Neural cell (in vitro differentiated cells): ENCODE results near the gene NXPH3. TPM values are rescaled to one million over a fixed set of nuclear protein-coding genes. Genes with fewer than 3 reads are reported as not detected.

Experiments used
- H2AFZ ChIP-seq: fragments of 200-600, 300-800 bp; sonication (generic), shearing (Covaris generic); 2 replicates; pipeline ENCODE4 v1.6.0; 2014; ENCODE audit warnings: low read depth, mild to moderate bottlenecking, antibody characterized with exemption, low read length, moderate library complexity
- H3F3A ChIP-seq: fragments of 200-600 bp; shearing (Covaris generic); 2 replicates; pipeline ENCODE4 v1.6.1; 2016; ENCODE audit warnings: mild to moderate bottlenecking, moderate library complexity, mixed read lengths, antibody characterized with exemption, low read length; ENCODE audit not compliant: insufficient read depth, poor library complexity, severe bottlenecking
- H3K27ac ChIP-seq: fragments of 200-600, 300-800 bp; sonication (generic), shearing (Covaris generic); 2 replicates; pipeline ENCODE4 v1.5.1; 2014; ENCODE audit warnings: mild to moderate bottlenecking, low read length, moderate library complexity
- H3K27me3 ChIP-seq: fragments of 300-800, 200-600 bp; sonication (generic), shearing (Covaris generic); 2 replicates; pipeline ENCODE4 v1.6.0; 2014; ENCODE audit warnings: mild to moderate bottlenecking, low read depth, low read length, moderate library complexity; ENCODE audit not compliant: insufficient read depth
- H3K36me3 ChIP-seq: fragments of 300-800, 200-600 bp; sonication (generic), shearing (Covaris generic); 2 replicates; pipeline ENCODE4 v1.5.1; 2014; ENCODE audit warnings: mild to moderate bottlenecking, antibody characterized with exemption, low read length, moderate library complexity; ENCODE audit not compliant: insufficient read depth
- H3K4me2 ChIP-seq: fragments of 300-800, 200-600 bp; sonication (generic), shearing (Covaris generic); 2 replicates; pipeline ENCODE4 v1.6.0; 2014; ENCODE audit warnings: mild to moderate bottlenecking, low read length
- H3K4me3 ChIP-seq: fragments of 300-800, 200-600 bp; sonication (generic), shearing (Covaris generic); 2 replicates; pipeline ENCODE4 v1.5.1; 2014; ENCODE audit warnings: mild to moderate bottlenecking, low read length, moderate library complexity
- H3K79me2 ChIP-seq: fragments of 200-600 bp; shearing (Covaris generic); replicated peaks from 2 replicates; pipeline ENCODE4 v1.6.0; 2014; ENCODE audit warnings: mild to moderate bottlenecking, low read length, moderate library complexity; ENCODE audit not compliant: insufficient read depth
- H3K9ac ChIP-seq: fragments of 300-800, 200-600 bp; sonication (generic), shearing (Covaris generic); 2 replicates; pipeline ENCODE4 v1.6.1; 2016; ENCODE audit warnings: mild to moderate bottlenecking, low read length, mixed read lengths
- H3K9me2 ChIP-seq: fragments of 200-600 bp; shearing (Covaris generic); 2 replicates; pipeline ENCODE4 v1.6.1; 2016; ENCODE audit warnings: mild to moderate bottlenecking, low read length, mixed read lengths; ENCODE audit not compliant: insufficient read depth
- H3K9me3 ChIP-seq: fragments of 200-600, 300-800 bp; sonication (generic), shearing (Covaris generic); 2 replicates; pipeline ENCODE4 v1.6.1; 2016; ENCODE audit warnings: mild to moderate bottlenecking, mixed run types, low read length, moderate library complexity, mixed read lengths
- H4K20me1 ChIP-seq: fragments of 200-600 bp; shearing (Covaris generic); 2 replicates; pipeline ENCODE4 v1.6.1; 2016; ENCODE audit warnings: mild to moderate bottlenecking, mixed run types; ENCODE audit not compliant: insufficient read depth
- EP300 ChIP-seq: fragments of 450-650 bp; conservative IDR thresholded peaks from 2 replicates; pipeline ENCODE4 v1.6.1; 2014; ENCODE audit warnings: antibody characterized with exemption, mild to moderate bottlenecking, moderate library complexity; ENCODE audit not compliant: poor library complexity, severe bottlenecking
- EZH2 ChIP-seq: fragments of 200-600, 300-800 bp; shearing (Covaris generic), sonication (generic); IDR thresholded peaks from 2 replicates; pipeline ENCODE4 v1.6.1; 2014; ENCODE audit warnings: antibody characterized with exemption, low read length, borderline replicate concordance, mild to moderate bottlenecking; ENCODE audit not compliant: insufficient read depth, poor library complexity, severe bottlenecking
- MXI1 ChIP-seq: fragments of 450-650 bp; conservative IDR thresholded peaks from 2 replicates; pipeline ENCODE4 v1.6.1; 2014; ENCODE audit warnings: antibody characterized with exemption, mild to moderate bottlenecking; ENCODE audit not compliant: poor library complexity, severe bottlenecking
- POLR2AphosphoS5 ChIP-seq: IDR thresholded peaks from 2 replicates; pipeline ENCODE4 v1.6.1; 2012
- RAD21 ChIP-seq: fragments of 450-650 bp; conservative IDR thresholded peaks from 2 replicates; pipeline ENCODE4 v1.6.1; 2014; ENCODE audit warnings: antibody characterized with exemption, mild to moderate bottlenecking, moderate library complexity
- SMC3 ChIP-seq: fragments of 450-650 bp; conservative IDR thresholded peaks from 2 replicates; pipeline ENCODE4 v1.6.1; 2014; ENCODE audit warnings: antibody characterized with exemption, mild to moderate bottlenecking, moderate library complexity; ENCODE audit not compliant: poor library complexity
- TAF1 ChIP-seq: IDR thresholded peaks from 2 replicates; pipeline ENCODE4 v1.6.1; 2012; ENCODE audit warnings: low read depth
- polyA plus RNA-seq: library from polyadenylated mRNA; depleted of rRNA; stranded (reverse); fragments of >200 nt; gene quantifications from 2 replicates; pipeline ENCODE4 v1.2.3, GENCODE V29; 2014
- TF ChIP-seq, protein P1 (sequence below): IDR thresholded peaks from 2 replicates; pipeline ENCODE4 v1.6.1; 2012; ENCODE audit warnings: borderline replicate concordance
- TF ChIP-seq, protein P2 (sequence below): fragments of 450-650 bp; IDR thresholded peaks from 2 replicates; pipeline ENCODE4 v1.5.1; 2014; ENCODE audit warnings: antibody characterized with exemption, mild to moderate bottlenecking, moderate library complexity; ENCODE audit not compliant: poor library complexity, severe bottlenecking

The NXPH3 gene
- polyA plus RNA-seq, 1 donor from 2014 or later, result 2.4 TPM

DNA sequence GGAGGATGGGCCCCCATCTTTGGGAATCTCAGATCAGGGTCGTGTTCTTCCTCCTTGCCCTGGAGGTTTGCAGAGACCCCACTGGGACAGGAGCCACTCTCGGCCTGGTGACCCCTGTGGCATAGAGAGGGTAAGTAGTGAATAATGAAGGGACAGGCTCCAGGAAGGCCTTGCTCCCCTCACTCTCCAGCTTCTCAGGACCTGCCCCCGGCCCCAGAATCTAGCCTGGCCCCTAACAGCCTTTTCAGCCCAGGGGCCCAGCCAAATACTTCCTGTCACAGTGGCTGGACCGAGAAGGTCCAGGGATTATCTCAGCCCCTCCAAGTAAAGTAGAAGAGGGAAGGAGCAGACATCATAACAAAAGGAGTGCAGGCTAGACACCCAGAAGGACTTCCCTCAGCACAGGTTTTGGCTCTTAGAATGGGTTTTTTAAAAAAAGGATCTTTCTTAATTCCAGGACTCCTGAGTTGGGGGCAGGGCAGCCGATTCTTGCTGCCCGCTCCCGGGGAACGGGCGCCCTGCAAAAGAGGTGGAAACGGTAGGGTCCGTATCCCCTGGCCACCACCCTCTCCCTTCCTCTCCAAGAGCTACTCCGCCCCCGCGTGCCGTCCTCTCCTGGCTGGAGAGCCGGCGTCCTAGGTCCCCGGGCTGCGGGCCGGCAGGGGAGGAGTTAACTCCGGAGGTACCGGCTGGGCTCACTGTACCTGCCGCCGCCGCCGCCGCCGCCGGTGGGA, 559 bp upstream of the NXPH3 start:
- H4K20me1 ChIP-seq, result no peaks in the 10 kb centered on the region
- no peaks in the 10 kb centered on the region for H3K79me2 ChIP-seq
- no peaks in the 10 kb centered on the region for H3K9me2 ChIP-seq
- no peak overlapping the region for H3K9ac ChIP-seq
- H3K4me2 ChIP-seq, result no peak overlapping the region
- H3K27ac ChIP-seq, result no peak overlapping the region
- H3F3A ChIP-seq, result no peaks in the 10 kb centered on the region
- peaks cover 55% of the 10 kb centered on the region for H3K27me3 ChIP-seq
- no peak overlapping the region for H2AFZ ChIP-seq
- peak overlapping the region; percentile 80 for H3K4me3 ChIP-seq
- no peaks in the 10 kb centered on the region for H3K9me3 ChIP-seq
- TF ChIP-seq, protein P1, sequence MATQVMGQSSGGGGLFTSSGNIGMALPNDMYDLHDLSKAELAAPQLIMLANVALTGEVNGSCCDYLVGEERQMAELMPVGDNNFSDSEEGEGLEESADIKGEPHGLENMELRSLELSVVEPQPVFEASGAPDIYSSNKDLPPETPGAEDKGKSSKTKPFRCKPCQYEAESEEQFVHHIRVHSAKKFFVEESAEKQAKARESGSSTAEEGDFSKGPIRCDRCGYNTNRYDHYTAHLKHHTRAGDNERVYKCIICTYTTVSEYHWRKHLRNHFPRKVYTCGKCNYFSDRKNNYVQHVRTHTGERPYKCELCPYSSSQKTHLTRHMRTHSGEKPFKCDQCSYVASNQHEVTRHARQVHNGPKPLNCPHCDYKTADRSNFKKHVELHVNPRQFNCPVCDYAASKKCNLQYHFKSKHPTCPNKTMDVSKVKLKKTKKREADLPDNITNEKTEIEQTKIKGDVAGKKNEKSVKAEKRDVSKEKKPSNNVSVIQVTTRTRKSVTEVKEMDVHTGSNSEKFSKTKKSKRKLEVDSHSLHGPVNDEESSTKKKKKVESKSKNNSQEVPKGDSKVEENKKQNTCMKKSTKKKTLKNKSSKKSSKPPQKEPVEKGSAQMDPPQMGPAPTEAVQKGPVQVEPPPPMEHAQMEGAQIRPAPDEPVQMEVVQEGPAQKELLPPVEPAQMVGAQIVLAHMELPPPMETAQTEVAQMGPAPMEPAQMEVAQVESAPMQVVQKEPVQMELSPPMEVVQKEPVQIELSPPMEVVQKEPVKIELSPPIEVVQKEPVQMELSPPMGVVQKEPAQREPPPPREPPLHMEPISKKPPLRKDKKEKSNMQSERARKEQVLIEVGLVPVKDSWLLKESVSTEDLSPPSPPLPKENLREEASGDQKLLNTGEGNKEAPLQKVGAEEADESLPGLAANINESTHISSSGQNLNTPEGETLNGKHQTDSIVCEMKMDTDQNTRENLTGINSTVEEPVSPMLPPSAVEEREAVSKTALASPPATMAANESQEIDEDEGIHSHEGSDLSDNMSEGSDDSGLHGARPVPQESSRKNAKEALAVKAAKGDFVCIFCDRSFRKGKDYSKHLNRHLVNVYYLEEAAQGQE, result no peak
- TF ChIP-seq SMC3 (no peak), MXI1 (no peak), RAD21 (no peak), TAF1 (no peak), POLR2AphosphoS5 (no peak), EZH2 (no peak), EP300 (no peak)
- TF ChIP-seq, protein P2, sequence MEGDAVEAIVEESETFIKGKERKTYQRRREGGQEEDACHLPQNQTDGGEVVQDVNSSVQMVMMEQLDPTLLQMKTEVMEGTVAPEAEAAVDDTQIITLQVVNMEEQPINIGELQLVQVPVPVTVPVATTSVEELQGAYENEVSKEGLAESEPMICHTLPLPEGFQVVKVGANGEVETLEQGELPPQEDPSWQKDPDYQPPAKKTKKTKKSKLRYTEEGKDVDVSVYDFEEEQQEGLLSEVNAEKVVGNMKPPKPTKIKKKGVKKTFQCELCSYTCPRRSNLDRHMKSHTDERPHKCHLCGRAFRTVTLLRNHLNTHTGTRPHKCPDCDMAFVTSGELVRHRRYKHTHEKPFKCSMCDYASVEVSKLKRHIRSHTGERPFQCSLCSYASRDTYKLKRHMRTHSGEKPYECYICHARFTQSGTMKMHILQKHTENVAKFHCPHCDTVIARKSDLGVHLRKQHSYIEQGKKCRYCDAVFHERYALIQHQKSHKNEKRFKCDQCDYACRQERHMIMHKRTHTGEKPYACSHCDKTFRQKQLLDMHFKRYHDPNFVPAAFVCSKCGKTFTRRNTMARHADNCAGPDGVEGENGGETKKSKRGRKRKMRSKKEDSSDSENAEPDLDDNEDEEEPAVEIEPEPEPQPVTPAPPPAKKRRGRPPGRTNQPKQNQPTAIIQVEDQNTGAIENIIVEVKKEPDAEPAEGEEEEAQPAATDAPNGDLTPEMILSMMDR, result no peak
- no peaks in the 10 kb centered on the region for H3K36me3 ChIP-seq

DNA sequence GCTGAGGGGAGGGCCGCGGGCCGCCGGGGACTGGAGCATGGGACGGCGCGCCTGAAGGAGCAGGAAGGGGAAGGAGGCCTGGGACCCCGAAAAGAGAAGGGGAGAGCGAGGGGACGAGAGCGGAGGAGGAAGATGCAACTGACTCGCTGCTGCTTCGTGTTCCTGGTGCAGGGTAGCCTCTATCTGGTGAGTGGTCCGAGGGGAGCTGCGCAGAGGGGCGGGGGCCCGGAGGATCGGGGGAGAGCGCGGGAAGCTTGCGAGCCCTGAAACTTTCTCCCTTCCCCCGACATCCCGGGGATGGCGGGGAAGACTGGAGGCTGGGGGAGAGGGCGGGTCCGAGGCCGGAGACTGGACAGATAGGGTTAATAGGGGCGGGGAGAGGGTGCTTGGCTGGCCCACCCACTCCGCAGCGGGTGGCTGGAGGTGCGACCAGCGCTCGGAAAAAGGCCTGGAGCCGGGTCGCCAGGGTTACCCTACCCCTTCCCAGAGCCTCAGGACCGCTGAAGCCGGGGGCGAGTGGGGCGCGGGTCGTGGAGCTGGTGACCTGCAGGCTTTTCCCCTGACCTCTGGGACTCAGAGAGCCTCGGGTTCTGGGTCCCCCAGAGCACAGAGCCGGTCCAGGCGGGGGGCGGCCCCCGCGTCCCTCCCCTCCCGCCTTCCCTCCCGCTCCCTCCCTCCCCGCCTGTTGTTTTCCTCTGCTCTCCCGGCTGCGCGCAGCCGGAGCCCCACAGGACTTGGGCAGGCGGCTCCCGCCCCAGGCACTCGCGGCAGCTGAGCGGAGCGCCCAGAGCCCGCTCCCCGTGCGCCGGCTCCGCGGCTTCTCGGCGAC, 631 bp downstream of the NXPH3 start:
- H4K20me1 ChIP-seq, result no peaks in the 10 kb centered on the region
- no peaks in the 10 kb centered on the region for H3F3A ChIP-seq
- no peaks in the 10 kb centered on the region for H3K36me3 ChIP-seq
- H3K79me2 ChIP-seq, result no peaks in the 10 kb centered on the region
- H3K9ac ChIP-seq, result peak overlapping the region; percentile 56
- peak overlapping the region; percentile 80 for H3K4me3 ChIP-seq
- H3K9me2 ChIP-seq, result no peaks in the 10 kb centered on the region
- H3K4me2 ChIP-seq, result peak overlapping the region; percentile 27
- H3K27ac ChIP-seq, result no peak overlapping the region
- no peaks in the 10 kb centered on the region for H3K9me3 ChIP-seq
- TF ChIP-seq, protein P1, result no peak
- TF ChIP-seq EZH2 (no peak), RAD21 (no peak), SMC3 (no peak), EP300 (no peak), TAF1 (no peak), POLR2AphosphoS5 (no peak), MXI1 (no peak)
- TF ChIP-seq, protein P2, result no peak
- peaks cover 44% of the 10 kb centered on the region for H3K27me3 ChIP-seq
- peak overlapping the region; percentile 6 for H2AFZ ChIP-seq
